NB4 (cell line): ENCODE data around the gene AMHR2.

Source experiments
- DNase-seq: peaks from one replicate; pipeline ENCODE4 v3.0.0; 2010; ENCODE audit warnings: low read depth
- H3K4me3 ChIP-seq: one replicate; pipeline ENCODE4 v1.5.1; 2011; ENCODE audit warnings: mild to moderate bottlenecking, low read depth, low read length, moderate library complexity
- MYC ChIP-seq: IDR thresholded peaks from 2 replicates; pipeline ENCODE4 v1.6.1; 2011; ENCODE audit warnings: low read depth, low read length
- POLR2A ChIP-seq: IDR thresholded peaks from 2 replicates; pipeline ENCODE4 v1.6.1; 2011; ENCODE audit warnings: mild to moderate bottlenecking; ENCODE audit not compliant: insufficient read length; ENCODE audit errors: extremely low read depth
- TF ChIP-seq, protein P1 (sequence below): IDR thresholded peaks from 2 replicates; pipeline ENCODE4 v1.6.1; 2011; ENCODE audit warnings: low read depth, low read length
- TF ChIP-seq, protein P2 (sequence below): IDR thresholded peaks from one replicate; pipeline ENCODE4 v1.5.1; 2012; ENCODE audit warnings: low read depth, low read length

Gene AMHR2

GRCh38 chr12:53461059-53461458, 37.4 kb downstream of the AMHR2 start:
- no peak for DNase-seq
- H3K4me3 ChIP-seq, result no peak overlapping the region
- TF ChIP-seq, protein P1, sequence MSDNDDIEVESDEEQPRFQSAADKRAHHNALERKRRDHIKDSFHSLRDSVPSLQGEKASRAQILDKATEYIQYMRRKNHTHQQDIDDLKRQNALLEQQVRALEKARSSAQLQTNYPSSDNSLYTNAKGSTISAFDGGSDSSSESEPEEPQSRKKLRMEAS, result no peak
- TF ChIP-seq, protein P2, sequence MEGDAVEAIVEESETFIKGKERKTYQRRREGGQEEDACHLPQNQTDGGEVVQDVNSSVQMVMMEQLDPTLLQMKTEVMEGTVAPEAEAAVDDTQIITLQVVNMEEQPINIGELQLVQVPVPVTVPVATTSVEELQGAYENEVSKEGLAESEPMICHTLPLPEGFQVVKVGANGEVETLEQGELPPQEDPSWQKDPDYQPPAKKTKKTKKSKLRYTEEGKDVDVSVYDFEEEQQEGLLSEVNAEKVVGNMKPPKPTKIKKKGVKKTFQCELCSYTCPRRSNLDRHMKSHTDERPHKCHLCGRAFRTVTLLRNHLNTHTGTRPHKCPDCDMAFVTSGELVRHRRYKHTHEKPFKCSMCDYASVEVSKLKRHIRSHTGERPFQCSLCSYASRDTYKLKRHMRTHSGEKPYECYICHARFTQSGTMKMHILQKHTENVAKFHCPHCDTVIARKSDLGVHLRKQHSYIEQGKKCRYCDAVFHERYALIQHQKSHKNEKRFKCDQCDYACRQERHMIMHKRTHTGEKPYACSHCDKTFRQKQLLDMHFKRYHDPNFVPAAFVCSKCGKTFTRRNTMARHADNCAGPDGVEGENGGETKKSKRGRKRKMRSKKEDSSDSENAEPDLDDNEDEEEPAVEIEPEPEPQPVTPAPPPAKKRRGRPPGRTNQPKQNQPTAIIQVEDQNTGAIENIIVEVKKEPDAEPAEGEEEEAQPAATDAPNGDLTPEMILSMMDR, result no peak
- TF ChIP-seq POLR2A, result no peak
- TF ChIP-seq MYC, result no peak

DNA sequence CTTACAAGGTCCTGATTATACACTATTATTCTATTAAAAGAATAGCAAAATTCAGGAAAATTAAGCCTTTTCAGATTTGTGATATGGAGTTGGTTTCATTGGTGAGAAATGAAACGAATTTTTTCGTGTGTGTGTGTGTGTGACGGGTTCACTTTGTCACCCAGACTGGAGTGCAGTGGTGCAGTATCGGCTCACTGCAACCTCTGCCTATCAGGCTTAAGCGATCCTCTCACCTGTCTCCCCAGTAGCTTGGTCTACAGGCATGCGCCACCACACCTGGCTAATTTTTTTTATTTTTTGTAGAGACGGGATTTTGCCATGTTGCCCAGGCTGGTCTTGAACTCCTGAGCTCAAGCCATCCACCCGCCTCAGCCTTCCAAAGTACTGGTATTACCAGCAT, 37.9 kb downstream of the AMHR2 start:
- no peak for DNase-seq
- TF ChIP-seq, protein P1, result no peak
- H3K4me3 ChIP-seq, result no peak overlapping the region

GRCh38 chr12:53462935-53463334, 39.3 kb downstream of the AMHR2 start:
- TF ChIP-seq MYC (no peak), POLR2A (no peak)
- TF ChIP-seq, protein P1, result no peak
- TF ChIP-seq, protein P2, result no peak
- H3K4me3 ChIP-seq, result no peak overlapping the region
- no peak for DNase-seq

DNA sequence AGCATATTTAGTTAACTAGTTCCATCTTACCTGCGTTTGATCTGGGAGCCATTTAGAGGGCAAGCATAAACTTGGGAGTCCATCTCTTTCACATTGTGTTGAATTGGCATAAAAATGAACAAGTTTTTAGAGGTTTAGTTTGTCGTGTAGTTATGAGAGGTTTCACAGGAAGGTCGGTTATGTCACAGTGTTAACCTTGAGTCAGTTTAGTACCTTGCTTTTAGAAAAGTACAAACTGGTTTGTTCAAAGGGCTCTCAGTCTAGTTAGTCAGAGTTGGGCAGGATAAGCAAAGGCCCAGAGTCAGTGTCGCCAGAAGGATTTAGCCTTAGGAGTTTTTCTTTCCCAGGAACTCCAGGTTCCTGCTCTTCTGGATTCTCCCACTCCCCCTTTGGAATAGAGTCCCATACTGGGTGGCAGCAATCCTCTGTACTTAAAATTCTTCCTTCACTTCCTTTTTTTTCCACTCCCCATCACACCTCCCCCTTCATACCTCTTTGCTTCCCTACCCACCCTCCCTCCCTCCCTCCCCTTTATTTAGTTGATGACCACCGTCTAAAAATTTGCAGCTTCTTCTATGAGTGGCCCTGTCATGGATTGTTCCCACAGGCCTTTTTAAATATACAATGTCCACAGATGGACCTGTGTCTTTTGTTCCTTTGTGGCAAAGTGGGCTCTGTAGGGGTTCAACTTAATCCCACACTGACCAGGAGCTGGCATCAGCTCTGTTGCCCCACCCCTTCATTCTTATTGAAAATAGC, 40.3 kb downstream of the AMHR2 start:
- TF ChIP-seq, protein P2, result no peak
- no peak for TF ChIP-seq POLR2A
- TF ChIP-seq, protein P1, result no peak
- no peak for TF ChIP-seq MYC
- no peak for DNase-seq
- H3K4me3 ChIP-seq, result no peak overlapping the region

- H3K4me3 ChIP-seq, result no peak overlapping the region
- DNase-seq, result no peak
These were observed 41.2 kb downstream of the AMHR2 start for GRCh38 chr12:53464685-53465418.

More at GRCh38 chr12:53464685-53465418, 41.2 kb downstream of the AMHR2 start:
- TF ChIP-seq, protein P1, result no peak
- TF ChIP-seq POLR2A (no peak), MYC (no peak)
- TF ChIP-seq, protein P2, result no peak
